ENCODE results near the gene CAPN11.

DNA sequence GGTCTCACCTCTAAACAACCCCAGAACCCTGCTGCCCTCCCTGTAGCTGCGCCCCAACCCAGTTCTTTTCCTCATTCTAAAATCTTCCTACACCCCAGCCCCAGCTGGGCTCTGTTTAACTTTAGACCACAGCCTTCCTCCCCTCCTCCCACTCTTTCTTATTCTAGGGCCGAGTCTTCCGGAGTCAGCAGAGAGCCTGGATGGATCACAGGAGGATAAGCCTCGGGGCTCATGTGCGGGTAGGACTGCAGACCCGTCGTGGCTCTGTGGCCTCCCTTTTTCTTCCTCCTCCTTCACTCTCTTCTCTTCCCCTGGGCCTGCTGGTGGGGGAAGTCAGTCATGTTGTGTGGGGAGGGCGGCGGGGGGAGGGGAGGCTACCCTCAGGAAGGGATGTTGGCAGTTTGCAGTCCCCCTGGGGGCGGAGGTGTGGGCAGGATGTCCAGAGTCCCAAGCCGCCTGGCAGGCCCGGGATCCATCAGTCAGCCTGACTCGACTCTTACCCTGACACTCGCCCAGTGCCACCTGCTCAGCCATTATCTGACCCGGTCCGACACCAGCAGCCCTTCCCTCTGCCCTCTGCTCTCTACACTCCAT is 8.1 kb downstream of the CAPN11 start:
- TF ChIP-seq RAD21 (conservative IDR thresholded peaks at IDR 0.05), result no peak
- TF ChIP-seq, protein P1, sequence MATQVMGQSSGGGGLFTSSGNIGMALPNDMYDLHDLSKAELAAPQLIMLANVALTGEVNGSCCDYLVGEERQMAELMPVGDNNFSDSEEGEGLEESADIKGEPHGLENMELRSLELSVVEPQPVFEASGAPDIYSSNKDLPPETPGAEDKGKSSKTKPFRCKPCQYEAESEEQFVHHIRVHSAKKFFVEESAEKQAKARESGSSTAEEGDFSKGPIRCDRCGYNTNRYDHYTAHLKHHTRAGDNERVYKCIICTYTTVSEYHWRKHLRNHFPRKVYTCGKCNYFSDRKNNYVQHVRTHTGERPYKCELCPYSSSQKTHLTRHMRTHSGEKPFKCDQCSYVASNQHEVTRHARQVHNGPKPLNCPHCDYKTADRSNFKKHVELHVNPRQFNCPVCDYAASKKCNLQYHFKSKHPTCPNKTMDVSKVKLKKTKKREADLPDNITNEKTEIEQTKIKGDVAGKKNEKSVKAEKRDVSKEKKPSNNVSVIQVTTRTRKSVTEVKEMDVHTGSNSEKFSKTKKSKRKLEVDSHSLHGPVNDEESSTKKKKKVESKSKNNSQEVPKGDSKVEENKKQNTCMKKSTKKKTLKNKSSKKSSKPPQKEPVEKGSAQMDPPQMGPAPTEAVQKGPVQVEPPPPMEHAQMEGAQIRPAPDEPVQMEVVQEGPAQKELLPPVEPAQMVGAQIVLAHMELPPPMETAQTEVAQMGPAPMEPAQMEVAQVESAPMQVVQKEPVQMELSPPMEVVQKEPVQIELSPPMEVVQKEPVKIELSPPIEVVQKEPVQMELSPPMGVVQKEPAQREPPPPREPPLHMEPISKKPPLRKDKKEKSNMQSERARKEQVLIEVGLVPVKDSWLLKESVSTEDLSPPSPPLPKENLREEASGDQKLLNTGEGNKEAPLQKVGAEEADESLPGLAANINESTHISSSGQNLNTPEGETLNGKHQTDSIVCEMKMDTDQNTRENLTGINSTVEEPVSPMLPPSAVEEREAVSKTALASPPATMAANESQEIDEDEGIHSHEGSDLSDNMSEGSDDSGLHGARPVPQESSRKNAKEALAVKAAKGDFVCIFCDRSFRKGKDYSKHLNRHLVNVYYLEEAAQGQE (IDR thresholded peaks at IDR 0.05; ENCODE audit: borderline replicate concordance), result no peak
- no peak for TF ChIP-seq EP300 (conservative IDR thresholded peaks at IDR 0.05; ENCODE audit: poor library complexity, severe bottlenecking)
- TF ChIP-seq, protein P2, sequence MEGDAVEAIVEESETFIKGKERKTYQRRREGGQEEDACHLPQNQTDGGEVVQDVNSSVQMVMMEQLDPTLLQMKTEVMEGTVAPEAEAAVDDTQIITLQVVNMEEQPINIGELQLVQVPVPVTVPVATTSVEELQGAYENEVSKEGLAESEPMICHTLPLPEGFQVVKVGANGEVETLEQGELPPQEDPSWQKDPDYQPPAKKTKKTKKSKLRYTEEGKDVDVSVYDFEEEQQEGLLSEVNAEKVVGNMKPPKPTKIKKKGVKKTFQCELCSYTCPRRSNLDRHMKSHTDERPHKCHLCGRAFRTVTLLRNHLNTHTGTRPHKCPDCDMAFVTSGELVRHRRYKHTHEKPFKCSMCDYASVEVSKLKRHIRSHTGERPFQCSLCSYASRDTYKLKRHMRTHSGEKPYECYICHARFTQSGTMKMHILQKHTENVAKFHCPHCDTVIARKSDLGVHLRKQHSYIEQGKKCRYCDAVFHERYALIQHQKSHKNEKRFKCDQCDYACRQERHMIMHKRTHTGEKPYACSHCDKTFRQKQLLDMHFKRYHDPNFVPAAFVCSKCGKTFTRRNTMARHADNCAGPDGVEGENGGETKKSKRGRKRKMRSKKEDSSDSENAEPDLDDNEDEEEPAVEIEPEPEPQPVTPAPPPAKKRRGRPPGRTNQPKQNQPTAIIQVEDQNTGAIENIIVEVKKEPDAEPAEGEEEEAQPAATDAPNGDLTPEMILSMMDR (IDR thresholded peaks at IDR 0.05; ENCODE audit: poor library complexity, severe bottlenecking), result no peak
- TF ChIP-seq EZH2 (IDR thresholded peaks at IDR 0.05; ENCODE audit: borderline replicate concordance, insufficient read depth, low read length, poor library complexity, severe bottlenecking), result no peak
- TF ChIP-seq MXI1 (conservative IDR thresholded peaks at IDR 0.05; ENCODE audit: poor library complexity, severe bottlenecking), result no peak
- TF ChIP-seq TAF1 (IDR thresholded peaks at IDR 0.05; ENCODE audit: low read depth), result no peak

Data from neural cell (in vitro differentiated cells).